SK-N-SH (cell line): ENCODE measurements around the gene MINDY3. TPM values are rescaled to one million over a fixed set of nuclear protein-coding genes. Genes with fewer than 3 reads are reported as not detected.

Source experiments
- CTCF ChIA-PET: fragments of 300-600, 350-600 bp; formaldehyde crosslinking; extraction: SDS; loops from one replicate; lab custom pipeline; 2021; lab: Yijun Ruan, JAX
- POLR2A ChIA-PET: fragments of 350-600 bp; sonication (Branson Sonifier 250); formaldehyde crosslinking; extraction: SDS; loops from one replicate; lab custom pipeline; 2020; ENCODE audit warnings: antibody characterized with exemption, inconsistent platforms; lab: Yijun Ruan, JAX
- DNase-seq: peaks from one replicate; pipeline ENCODE4 v3.0.0; 2012
- H2AFZ ChIP-seq: fragments of 200-600 bp; sonication (generic); 2 replicates; pipeline ENCODE4 v1.8.1; 2016; ENCODE audit warnings: antibody characterized with exemption, mild to moderate bottlenecking, low read depth
- H3F3A ChIP-seq: fragments of 200-600 bp; sonication (generic); replicated peaks from 2 replicates; pipeline ENCODE3; 2016; ENCODE audit warnings: antibody characterized with exemption, mild to moderate bottlenecking; ENCODE audit not compliant: insufficient read depth
- H3K27ac ChIP-seq, 2 experiments: fragments of 200-500 bp in 1 of 2; fragments of 200-600 bp in 1 of 2; sonication (Bioruptor generic) in 1 of 2; sonication (generic), shearing (Covaris generic) in 1 of 2; 2 replicates each; pipeline versions ENCODE4 v1.5.1 to v1.6.1; 2014 to 2016; ENCODE audit warnings: low read depth in 2 of 2, inconsistent platforms in 1 of 2, low read length in 1 of 2, mild to moderate bottlenecking in 1 of 2, mixed read lengths in 1 of 2
- H3K27me3 ChIP-seq: fragments of 200-600 bp; sonication (generic), shearing (Covaris generic); 2 replicates; pipeline ENCODE4 v1.6.1; 2016; ENCODE audit warnings: mixed run types; ENCODE audit not compliant: insufficient read depth
- H3K36me3 ChIP-seq, 2 experiments: fragments of 200-500 bp in 1 of 2; fragments of 200-600 bp in 1 of 2; sonication (Bioruptor generic) in 1 of 2; sonication (generic) in 1 of 2; replicated peaks in 1 of 2; 2 replicates each; pipeline versions ENCODE3 to v1.5.1; 2014 to 2016; ENCODE audit warnings: low read length in 1 of 2, mild to moderate bottlenecking in 1 of 2; ENCODE audit not compliant: insufficient read depth in 2 of 2, control insufficient read depth in 1 of 2
- H3K4me1 ChIP-seq, 2 experiments: fragments of 200-500 bp in 1 of 2; fragments of 200-600 bp in 1 of 2; sonication (Bioruptor generic) in 1 of 2; sonication (generic), shearing (Covaris generic) in 1 of 2; 2 replicates each; pipeline versions ENCODE4 v1.5.1 to v1.6.1; 2014 to 2016; ENCODE audit warnings: low read depth in 1 of 2, low read length in 1 of 2, mixed run types in 1 of 2; ENCODE audit not compliant: insufficient read depth in 2 of 2, control insufficient read depth in 1 of 2
- H3K4me2 ChIP-seq: fragments of 200-600 bp; sonication (generic), shearing (Covaris generic); 2 replicates; pipeline ENCODE4 v1.6.1; 2017; ENCODE audit warnings: mixed run types
- H3K4me3 ChIP-seq, 2 experiments: fragments of 200-500 bp in 1 of 2; fragments of 200-600 bp in 1 of 2; sonication (Bioruptor generic) in 1 of 2; sonication (generic), shearing (Covaris generic) in 1 of 2; 2 replicates each; pipeline versions ENCODE4 v1.5.1 to v1.8.1; 2014 to 2016; ENCODE audit warnings: low read depth in 2 of 2, inconsistent platforms in 1 of 2, low read length in 1 of 2, mild to moderate bottlenecking in 1 of 2, mixed read lengths in 1 of 2, moderate library complexity in 1 of 2
- H3K79me2 ChIP-seq: fragments of 200-600 bp; sonication (generic); 2 replicates; pipeline ENCODE4 v1.8.1; 2017; ENCODE audit warnings: mild to moderate bottlenecking; ENCODE audit not compliant: insufficient read depth
- H3K9ac ChIP-seq: fragments of 200-600 bp; sonication (generic); 2 replicates; pipeline ENCODE4 v1.6.1; 2017; ENCODE audit warnings: mixed run types
- H3K9me2 ChIP-seq: fragments of 200-600 bp; sonication (generic); 2 replicates; pipeline ENCODE4 v1.6.1; 2017; ENCODE audit warnings: mixed run types
- H3K9me3 ChIP-seq: fragments of 200-600 bp; sonication (generic); 2 replicates; pipeline ENCODE4 v1.6.1; 2017; ENCODE audit warnings: mixed run types, mild to moderate bottlenecking, moderate library complexity
- H4K20me1 ChIP-seq: fragments of 200-600 bp; sonication (generic); 2 replicates; pipeline ENCODE4 v1.6.1; 2017; ENCODE audit warnings: mild to moderate bottlenecking, mixed run types; ENCODE audit not compliant: insufficient read depth
- CTCF ChIP-seq: fragments of 200-600 bp; sonication (generic); IDR thresholded peaks from 2 replicates; pipeline ENCODE4 v1.6.1; 2017; ENCODE audit warnings: antibody characterized with exemption, mild to moderate bottlenecking, moderate library complexity
- ELF1 ChIP-seq: IDR thresholded peaks from 2 replicates; pipeline ENCODE4 v1.4.0; 2012
- EP300 ChIP-seq, 2 experiments: IDR thresholded peaks; 2 replicates each; pipeline versions ENCODE4 v1.4.0 to v1.6.1; 2012; ENCODE audit warnings: borderline replicate concordance in 1 of 2, low read depth in 1 of 2, low read length in 1 of 2
- FOSL2 ChIP-seq: IDR thresholded peaks from 2 replicates; pipeline ENCODE4 v1.4.0; 2012; ENCODE audit warnings: low read depth, mild to moderate bottlenecking, moderate library complexity, borderline replicate concordance
- GABPA ChIP-seq: IDR thresholded peaks from 2 replicates; pipeline ENCODE4 v1.4.0; 2012; ENCODE audit warnings: low read depth, mild to moderate bottlenecking
- GATA2 ChIP-seq: sonication (generic); formaldehyde crosslinking; IDR thresholded peaks from 2 replicates; pipeline ENCODE4 v1.5.0; 2020; ENCODE audit warnings: mild to moderate bottlenecking, missing genetic modification reagents
- JUND ChIP-seq: IDR thresholded peaks from 2 replicates; pipeline ENCODE4 v1.4.0; 2012
- MAX ChIP-seq: IDR thresholded peaks from 2 replicates; pipeline ENCODE4 v1.4.0; 2012; ENCODE audit warnings: low read depth
- MXI1 ChIP-seq: IDR thresholded peaks from 2 replicates; pipeline ENCODE4 v1.6.1; 2012; ENCODE audit warnings: mild to moderate bottlenecking, low read depth, low read length, improper control_type of control experiment
- NRF1 ChIP-seq: IDR thresholded peaks from 2 replicates; pipeline ENCODE4 v1.6.1; 2012; ENCODE audit warnings: low read depth, mild to moderate bottlenecking, low read length
- PBX3 ChIP-seq: IDR thresholded peaks from 2 replicates; pipeline ENCODE4; 2012
- POLR2AphosphoS5 ChIP-seq: IDR thresholded peaks from 2 replicates; pipeline ENCODE4 v1.6.1; 2012; ENCODE audit warnings: low read depth, low read length
- RFX5 ChIP-seq: IDR thresholded peaks from 2 replicates; pipeline ENCODE4 v1.6.1; 2012; ENCODE audit warnings: mild to moderate bottlenecking, improper control_type of control experiment, low read length
- RXRA ChIP-seq: IDR thresholded peaks from 2 replicates; pipeline ENCODE4 v1.4.0; 2012; ENCODE audit warnings: low read depth, mild to moderate bottlenecking, borderline replicate concordance
- SMC3 ChIP-seq: IDR thresholded peaks from 2 replicates; pipeline ENCODE4 v1.6.1; 2012; ENCODE audit warnings: low read depth, low read length, improper control_type of control experiment
- TEAD4 ChIP-seq: IDR thresholded peaks from 2 replicates; pipeline ENCODE4 v1.4.0; 2012; ENCODE audit warnings: mild to moderate bottlenecking, borderline replicate concordance; ENCODE audit not compliant: insufficient read depth
- USF2 ChIP-seq: fragments of 150-350 bp; IDR thresholded peaks from 2 replicates; pipeline ENCODE4 v1.6.1; 2017; ENCODE audit warnings: antibody characterized with exemption, low read length, low read depth, borderline replicate concordance
- YY1 ChIP-seq: IDR thresholded peaks from 2 replicates; pipeline ENCODE4 v1.4.0; 2012; ENCODE audit warnings: low read depth, mild to moderate bottlenecking
- ZBTB33 ChIP-seq: IDR thresholded peaks from 2 replicates; pipeline ENCODE4 v1.4.0; 2012; ENCODE audit warnings: low read depth, borderline replicate concordance
- WGBS: methylation state at CpG from one replicate; pipeline ENCODE4 v1.1.6; 2017; ENCODE audit warnings: low lambda C conversion rate; 5-methylcytosine and 5-hydroxymethylcytosine counted together
- polyA plus RNA-seq, 3 experiments: library from polyadenylated mRNA; depleted of rRNA; stranded (reverse); fragments of >200 nt; gene quantifications; 2 replicates each; pipeline ENCODE4 v1.2.3, GENCODE V29; 2012
- TF ChIP-seq, protein P1 (sequence below): fragments of 150-350 bp; IDR thresholded peaks from 2 replicates; pipeline ENCODE4 v1.6.1; 2016; ENCODE audit warnings: mild to moderate bottlenecking, low read depth, low read length
- TF ChIP-seq, protein P2 (sequence below): IDR thresholded peaks from 2 replicates; pipeline ENCODE4 v1.4.0; 2012; ENCODE audit warnings: low read depth, borderline replicate concordance

MINDY3 gene
- polyA plus RNA-seq, 1 of the 3 experiments (the other 2 are of a cell fraction), result 9.5 TPM

DNA sequence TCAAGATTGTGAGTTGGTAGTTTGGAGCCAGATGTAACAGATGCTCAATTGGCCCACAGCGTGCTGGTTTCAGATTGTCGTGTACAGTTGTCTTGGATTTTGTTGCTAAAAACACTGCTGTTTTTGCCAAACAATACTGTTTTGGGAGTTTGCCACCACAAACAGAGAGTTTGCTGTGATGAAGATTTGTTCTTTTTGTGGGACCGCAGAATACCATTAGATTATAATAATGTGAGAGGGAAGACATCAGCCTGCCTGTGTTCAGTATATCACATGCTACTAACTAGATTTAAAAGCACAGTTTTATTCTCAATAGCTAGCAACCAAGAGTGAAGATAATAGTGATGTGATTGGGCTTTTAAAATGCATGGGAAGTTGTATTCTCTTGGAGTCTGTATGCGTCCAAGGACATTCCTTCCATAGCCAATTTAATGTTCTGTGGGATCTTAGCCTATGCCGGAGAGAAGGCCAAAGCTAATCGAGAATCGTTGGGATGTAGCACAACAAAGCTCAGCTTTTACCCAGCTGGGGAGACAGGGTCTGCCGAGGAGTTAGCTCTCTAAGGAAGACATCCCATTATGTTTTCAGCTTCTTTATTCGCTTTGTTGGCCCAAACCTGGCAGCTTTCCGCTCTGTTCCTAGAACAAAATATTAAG lies 121.9 kb downstream of the MINDY3 start:
- TF ChIP-seq EP300 (IDR thresholded peaks at IDR 0.05; ENCODE audit: borderline replicate concordance in 1 of 2, low read depth in 1 of 2, low read length in 1 of 2) (no peak), MXI1 (no peak), FOSL2 (no peak), USF2 (no peak), PBX3 (no peak), YY1 (no peak), GABPA (no peak), CTCF (no peak), SMC3 (no peak), JUND (no peak), ELF1 (no peak), RFX5 (no peak)
- no peak for DNase-seq
- Histone ChIP-seq H3K79me2 (no peaks in the 10 kb centered on the region), H3K9me3 (no peaks in the 10 kb centered on the region), H3K27me3 (no peaks in the 10 kb centered on the region), H3K9ac (no peak overlapping the region), H3K4me3 (no peak overlapping the region), H3K27ac (no peak overlapping the region), H4K20me1 (no peaks in the 10 kb centered on the region), H3K4me2 (no peak overlapping the region), H3K36me3 (no peaks in the 10 kb centered on the region), H3F3A (no peaks in the 10 kb centered on the region), H2AFZ (no peak overlapping the region), H3K4me1 (no peaks in the 10 kb centered on the region), H3K9me2 (no peaks in the 10 kb centered on the region)
- POLR2A ChIA-PET, result no interaction called here
- CTCF ChIA-PET, result interaction anchor here (1.1 kb wide), 1 partner anchor 277 kb away, joined by 4 read pairs; no protein-coding TSS in a partner anchor
- WGBS, result 58% methylated on average over 10 of the region's 10 CpGs

DNA sequence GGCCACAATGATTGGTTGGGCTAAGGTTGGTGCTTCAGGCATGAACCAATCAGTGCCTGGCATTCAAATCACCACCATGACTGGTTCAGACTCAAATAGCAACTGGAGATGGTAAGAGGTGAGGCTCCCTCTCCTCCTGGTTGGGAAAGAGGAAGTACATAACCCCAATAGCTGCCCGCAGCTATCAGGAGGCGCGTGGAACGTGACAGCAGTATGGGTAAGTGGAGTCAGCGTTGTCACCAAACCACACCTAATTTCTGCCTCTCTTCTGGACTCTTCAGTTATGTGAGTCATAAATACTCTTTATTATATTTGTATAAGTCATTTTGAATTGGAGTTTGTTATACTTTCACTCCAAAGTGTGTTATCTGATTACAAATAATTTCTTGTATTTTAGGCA lies 122.7 kb downstream of the MINDY3 start:
- no peak overlapping the region for H2AFZ ChIP-seq
- POLR2A ChIA-PET, result no interaction called here
- no peak for TF ChIP-seq NRF1
- TF ChIP-seq RXRA, result no peak
- no peak for TF ChIP-seq TEAD4
- TF ChIP-seq, protein P1, sequence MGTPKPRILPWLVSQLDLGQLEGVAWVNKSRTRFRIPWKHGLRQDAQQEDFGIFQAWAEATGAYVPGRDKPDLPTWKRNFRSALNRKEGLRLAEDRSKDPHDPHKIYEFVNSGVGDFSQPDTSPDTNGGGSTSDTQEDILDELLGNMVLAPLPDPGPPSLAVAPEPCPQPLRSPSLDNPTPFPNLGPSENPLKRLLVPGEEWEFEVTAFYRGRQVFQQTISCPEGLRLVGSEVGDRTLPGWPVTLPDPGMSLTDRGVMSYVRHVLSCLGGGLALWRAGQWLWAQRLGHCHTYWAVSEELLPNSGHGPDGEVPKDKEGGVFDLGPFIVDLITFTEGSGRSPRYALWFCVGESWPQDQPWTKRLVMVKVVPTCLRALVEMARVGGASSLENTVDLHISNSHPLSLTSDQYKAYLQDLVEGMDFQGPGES, result no peak
- no peak for TF ChIP-seq ZBTB33
- TF ChIP-seq GATA2, result no peak
- TF ChIP-seq, protein P2, sequence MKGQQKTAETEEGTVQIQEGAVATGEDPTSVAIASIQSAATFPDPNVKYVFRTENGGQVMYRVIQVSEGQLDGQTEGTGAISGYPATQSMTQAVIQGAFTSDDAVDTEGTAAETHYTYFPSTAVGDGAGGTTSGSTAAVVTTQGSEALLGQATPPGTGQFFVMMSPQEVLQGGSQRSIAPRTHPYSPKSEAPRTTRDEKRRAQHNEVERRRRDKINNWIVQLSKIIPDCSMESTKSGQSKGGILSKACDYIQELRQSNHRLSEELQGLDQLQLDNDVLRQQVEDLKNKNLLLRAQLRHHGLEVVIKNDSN, result no peak
- TF ChIP-seq POLR2AphosphoS5, result no peak
- TF ChIP-seq MAX, result no peak

More for the DNA sequence above, 122.7 kb downstream of the MINDY3 start:
- DNase-seq, result no peak
- Histone ChIP-seq H3K9me3 (no peaks in the 10 kb centered on the region), H3K4me2 (no peak overlapping the region), H3F3A (no peaks in the 10 kb centered on the region), H3K4me3 (no peak overlapping the region), H3K79me2 (no peaks in the 10 kb centered on the region), H3K27me3 (no peaks in the 10 kb centered on the region), H3K4me1 (no peaks in the 10 kb centered on the region), H4K20me1 (no peaks in the 10 kb centered on the region), H3K27ac (no peak overlapping the region), H3K9me2 (no peaks in the 10 kb centered on the region), H3K36me3 (no peaks in the 10 kb centered on the region), H3K9ac (no peak overlapping the region)
- WGBS, result 71% methylated on average over 5 of the region's 5 CpGs
- CTCF ChIA-PET, result no interaction called here
